HG03432 (cell line): Measurements from ENCODE around the gene NPLOC4.
"Not testable (repeated sequence)": the region's sequence is repeated elsewhere in the genome, so short reads cannot be mapped to it uniquely, and the experiment has no call there.

ENCODE experiments used
- ATAC-seq: cut with Tn5 transposase; IDR thresholded peaks from one replicate; pipeline ENCODE4 v1.9.1; 2021; ENCODE audit warnings: mild to moderate bottlenecking, moderate library complexity; ENCODE audit not compliant: unreplicated experiment

Gene NPLOC4

DNA sequence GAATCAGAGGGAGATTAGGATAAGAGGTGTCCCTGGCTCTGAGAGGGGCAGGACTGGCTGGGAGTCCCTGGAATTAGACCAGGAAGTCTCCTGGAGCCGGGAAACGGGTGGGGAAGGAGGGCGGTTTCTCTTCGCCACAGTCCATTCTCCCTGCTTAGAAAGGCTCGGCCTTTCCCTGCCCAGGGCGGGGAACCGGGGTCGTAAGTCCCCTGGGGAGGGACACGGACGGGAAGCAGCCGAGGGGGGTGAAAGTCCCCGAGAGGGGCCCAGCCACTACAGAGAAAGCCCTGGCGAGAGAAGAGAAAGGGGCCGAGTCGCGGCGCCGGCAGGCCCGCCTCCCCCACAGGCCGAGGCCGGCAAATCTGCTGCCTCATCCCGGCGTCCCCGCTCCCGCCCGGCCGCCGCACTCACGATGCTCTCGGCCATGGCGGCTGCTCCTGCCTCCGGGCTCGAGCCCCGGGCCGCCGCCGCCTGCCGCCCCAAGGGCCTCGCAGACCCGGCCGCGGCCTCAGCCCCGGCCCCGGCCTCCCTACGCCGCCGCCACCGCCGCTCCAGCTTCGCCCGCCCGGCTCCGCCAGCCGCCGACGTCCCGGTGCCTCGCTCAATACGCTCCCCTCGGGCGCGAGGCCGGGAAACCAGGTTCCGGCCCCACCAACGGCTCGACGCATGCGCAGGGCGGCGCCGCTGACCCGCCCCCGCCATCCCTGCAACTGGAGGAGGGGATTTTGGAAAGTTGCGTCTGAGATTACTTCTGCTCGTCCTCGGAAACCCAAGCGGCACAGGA lies at the start of gene NPLOC4, which contains the start of gene TSPAN10:
TSS of gene NPLOC4 (minus strand) at position 608 of the 784 bp plus-strand sequence. CDS start at position 426, 182 bp downstream.
TSS of gene TSPAN10 (plus strand) at position 692 of the 784 bp plus-strand sequence. CDS start 5,217 bp downstream, outside the sequence.
- ATAC-seq: peak; percentile 92

DNA sequence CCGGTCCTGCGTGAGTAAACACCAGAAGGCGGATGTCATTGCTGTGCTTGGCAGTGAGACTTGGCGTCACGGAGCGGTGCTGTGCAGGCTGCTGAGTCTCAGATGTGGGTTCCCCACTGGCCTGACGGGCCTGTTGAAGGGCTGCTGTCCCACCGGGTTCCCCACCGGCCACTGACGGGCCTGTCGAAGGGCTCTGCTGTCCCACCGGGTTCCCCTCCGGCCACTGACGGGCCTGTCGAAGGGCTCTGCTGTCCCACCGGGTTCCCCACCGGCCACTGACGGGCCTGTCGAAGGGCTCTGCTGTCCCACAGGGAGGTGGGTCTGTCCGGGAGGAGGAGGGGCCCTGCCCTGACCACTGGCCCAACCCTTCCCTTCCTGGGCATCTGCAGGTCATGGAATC lies 49.7 kb upstream of the NPLOC4 start:
- ATAC-seq: no peak

DNA sequence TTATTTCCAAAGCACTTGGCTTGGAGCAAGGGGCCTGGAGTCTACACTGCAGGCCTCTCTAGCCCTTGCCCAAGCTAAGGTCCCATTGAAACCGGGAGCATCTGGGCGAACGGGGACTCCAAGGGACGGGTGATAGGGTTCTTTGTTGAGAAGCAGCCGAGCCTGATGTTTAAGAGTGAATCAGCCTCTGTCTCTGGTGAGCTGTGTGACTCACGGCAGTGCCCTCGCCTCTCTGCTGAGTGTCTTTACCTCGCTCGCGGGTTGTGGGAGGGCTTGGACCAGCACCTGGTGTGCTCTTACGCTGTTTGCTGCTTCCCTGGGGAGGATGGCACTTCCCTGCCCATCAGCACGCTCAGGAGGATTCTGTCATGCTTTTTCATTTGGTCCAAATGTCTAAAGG lies 48.2 kb upstream of the NPLOC4 start:
- ATAC-seq: no peak

DNA sequence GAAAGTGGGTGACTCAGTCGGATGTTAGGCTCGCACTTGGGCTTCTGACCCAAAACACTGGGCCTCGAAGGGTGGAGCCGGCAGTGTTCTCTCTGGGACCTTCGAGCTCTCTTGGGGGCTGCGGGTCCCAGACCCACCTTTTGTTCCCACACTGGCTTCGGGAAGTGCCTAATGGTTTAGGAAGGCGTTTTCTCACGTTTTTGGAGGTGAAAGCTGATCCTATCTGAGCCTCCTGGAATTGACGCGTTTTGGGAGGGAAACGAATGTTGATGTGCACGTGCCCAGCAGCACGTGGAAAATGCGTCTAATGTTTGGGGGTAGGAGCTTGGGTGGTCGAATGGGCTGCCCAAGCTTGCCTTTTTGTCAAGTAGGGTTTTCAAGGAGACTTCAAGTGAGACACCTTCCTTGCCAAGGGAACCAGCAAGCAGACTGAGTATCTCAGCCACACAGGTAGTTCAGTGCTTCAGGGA lies 47.6 kb upstream of the NPLOC4 start:
- no peak for ATAC-seq

DNA sequence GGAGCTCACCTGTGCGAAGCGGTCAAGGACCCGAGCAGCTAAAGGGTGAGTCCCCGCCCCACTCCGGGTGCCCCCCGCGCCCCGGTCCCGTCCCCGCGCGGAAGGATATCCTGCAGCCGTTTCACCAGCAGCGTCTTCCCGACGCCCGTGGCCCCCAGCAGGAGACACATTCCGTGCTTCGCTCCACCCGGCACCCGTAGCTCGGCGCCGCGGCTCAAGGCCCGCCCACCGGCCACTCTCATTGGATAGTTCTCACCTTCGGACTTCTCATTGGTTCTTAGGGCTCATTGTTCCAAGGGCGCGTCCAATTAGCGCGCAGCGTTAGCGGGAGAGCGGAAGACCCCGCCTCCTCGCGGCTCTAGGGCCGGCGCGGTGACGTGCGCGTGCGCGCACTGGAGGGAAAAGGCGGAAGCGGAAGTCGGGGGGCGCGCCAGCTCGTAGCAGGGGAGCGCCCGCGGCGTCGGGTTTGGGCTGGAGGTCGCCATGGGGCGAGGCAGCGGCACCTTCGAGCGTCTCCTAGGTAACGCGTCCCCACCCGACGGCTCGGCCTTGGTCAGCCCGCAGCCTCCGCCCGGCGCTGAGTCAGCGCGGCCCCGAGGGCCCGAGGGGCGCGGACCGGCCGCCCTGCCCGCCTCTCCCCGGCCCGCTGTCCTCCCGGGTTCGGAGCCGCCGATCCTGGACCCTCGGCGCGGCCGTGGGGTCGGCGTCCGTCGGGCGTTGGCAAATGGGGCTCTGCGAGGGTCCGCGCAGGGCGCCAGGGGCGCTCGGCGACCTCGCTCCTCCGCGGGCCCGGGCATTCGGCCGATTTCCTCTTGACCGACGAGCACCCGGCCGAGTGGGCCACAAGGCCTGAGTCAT lies 46.9 kb upstream of the NPLOC4 start, which contains the start of the genes ARL16 and HGS:
TSS of gene ARL16 (minus strand) at position 214 of the 858 bp plus-strand sequence. CDS start at position 170, 44 bp downstream.
TSS of gene HGS (plus strand) at position 428 of the 858 bp plus-strand sequence. CDS start at position 484, 56 bp downstream.
- ATAC-seq: peak; percentile 89

- peak; percentile 18 for ATAC-seq
Observed at GRCh38 chr17:81683208-81683583, 46.3 kb upstream of the NPLOC4 start.

GRCh38 chr17:81682565-81683207 lies 45.8 kb upstream of the NPLOC4 start:
- no peak for ATAC-seq

- no peak for ATAC-seq
Observed at GRCh38 chr17:81681672-81682071, 44.8 kb upstream of the NPLOC4 start.

DNA sequence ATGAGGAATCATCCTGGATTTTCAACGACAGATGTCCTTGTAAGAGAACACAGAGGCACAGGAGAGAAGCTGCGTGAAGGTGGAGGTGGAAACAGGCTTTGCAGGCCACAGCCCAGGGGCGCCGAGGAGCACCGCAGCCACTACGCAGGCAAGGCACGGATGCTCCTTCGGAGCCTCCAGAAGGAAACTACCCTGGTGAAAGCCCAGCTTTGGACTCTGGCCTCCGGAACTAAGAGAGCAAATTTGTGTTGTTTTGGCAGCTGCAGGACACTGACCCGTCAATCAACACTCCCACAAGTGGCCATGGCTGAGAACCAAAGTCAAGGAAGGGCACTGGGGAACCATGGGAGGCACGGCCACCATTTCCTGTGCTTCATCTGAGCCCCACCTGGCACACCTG lies 43.2 kb upstream of the NPLOC4 start:
- ATAC-seq: no peak

DNA sequence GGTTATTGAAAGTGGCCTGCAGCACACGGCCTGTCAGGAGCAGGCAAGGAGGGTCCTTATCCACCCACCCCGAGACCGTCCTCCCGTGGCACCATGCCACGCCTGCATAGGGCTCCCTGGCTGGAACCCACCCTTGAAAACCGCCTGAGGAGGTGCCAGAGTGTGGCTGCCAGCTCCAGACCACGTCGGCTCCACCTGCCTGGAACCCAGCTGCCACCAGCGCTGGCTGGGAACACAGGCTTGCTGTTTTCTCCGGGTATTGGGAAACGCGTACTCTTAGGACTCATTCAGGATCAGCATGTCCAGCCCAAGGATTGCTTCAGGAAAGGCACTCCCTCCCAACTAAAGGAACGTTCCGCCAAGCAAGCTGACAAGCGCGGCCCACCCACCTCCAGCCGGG lies 40.0 kb upstream of the NPLOC4 start:
- ATAC-seq: no peak

- not testable (repeated sequence) for ATAC-seq
Observed at GRCh38 chr17:81675515-81676221, 38.8 kb upstream of the NPLOC4 start.

DNA sequence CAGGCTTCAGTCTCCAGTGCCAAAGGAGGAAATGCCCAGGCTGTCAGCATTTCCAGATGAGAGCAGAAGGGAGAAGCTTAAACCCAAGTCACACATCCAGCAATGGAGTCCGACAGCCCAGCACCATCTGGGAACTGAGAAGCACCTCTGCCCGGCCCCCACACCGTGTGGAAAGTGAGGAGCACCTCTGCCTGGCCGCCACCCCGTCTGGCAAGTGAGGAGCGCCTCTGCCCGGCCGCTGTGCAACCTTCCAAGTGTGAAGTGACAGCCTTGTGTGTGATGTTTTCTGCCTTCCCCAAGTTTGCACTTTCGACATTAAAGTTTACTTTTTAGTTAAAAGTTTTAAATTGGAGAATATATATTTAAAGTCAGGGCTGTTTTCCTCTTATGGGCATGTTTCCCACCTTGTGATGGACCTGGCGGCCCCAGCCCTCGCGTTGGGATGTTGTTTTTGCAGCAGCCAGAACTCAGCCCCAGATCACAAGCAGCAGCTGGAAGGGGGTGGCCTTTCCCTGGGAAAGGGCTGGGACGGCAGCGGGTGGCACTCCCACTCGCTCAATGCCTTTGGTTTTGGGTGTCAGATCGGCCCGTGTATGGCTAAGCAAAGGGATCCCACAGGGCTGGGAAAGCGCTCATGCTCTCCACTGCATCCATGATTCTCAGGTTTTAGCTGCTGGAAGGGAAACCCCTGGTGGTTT lies 36.8 kb upstream of the NPLOC4 start:
- no peak for ATAC-seq

DNA sequence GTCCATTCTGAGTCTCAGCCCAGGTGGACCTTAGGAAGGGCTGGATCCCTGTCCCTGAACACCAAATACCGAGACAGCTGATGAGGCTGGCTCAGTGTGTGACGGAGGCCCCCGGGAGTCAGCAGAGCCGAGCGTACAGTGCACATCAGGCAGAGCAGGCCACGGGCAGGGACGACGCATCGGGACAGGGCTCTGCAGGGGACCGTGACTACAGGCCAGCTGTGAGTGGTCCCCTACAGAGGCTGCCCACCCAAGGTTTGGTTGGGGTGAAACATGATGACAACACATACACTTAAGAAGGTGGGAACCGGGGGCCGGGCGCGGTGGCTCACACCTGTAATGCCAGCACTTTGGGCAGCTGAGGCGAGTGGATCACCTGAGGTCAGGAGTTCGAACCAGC lies 36.0 kb upstream of the NPLOC4 start:
- ATAC-seq: no peak

DNA sequence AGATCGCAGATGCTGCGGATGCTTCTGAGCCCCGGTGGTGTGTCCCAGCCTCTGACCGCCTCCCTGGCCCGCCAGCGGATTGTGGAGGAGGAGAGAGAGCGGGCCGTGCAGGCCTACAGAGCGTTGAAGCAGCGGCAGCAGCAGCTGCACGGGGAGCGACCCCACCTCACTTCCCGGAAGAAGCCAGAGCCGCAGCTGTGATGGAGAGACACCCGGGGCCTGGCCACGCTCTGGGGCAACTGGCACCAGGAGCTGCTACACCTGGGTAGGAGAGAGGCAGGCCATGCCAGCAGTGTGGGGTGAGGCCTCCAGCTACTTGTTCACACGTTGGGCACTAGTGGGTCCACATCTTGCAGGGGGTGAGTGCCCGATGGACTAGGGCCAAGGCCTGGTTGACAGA lies 35.6 kb upstream of the NPLOC4 start:
- ATAC-seq: no peak

GRCh38 chr17:81667754-81668153 lies 30.8 kb upstream of the NPLOC4 start:
- no peak for ATAC-seq

DNA sequence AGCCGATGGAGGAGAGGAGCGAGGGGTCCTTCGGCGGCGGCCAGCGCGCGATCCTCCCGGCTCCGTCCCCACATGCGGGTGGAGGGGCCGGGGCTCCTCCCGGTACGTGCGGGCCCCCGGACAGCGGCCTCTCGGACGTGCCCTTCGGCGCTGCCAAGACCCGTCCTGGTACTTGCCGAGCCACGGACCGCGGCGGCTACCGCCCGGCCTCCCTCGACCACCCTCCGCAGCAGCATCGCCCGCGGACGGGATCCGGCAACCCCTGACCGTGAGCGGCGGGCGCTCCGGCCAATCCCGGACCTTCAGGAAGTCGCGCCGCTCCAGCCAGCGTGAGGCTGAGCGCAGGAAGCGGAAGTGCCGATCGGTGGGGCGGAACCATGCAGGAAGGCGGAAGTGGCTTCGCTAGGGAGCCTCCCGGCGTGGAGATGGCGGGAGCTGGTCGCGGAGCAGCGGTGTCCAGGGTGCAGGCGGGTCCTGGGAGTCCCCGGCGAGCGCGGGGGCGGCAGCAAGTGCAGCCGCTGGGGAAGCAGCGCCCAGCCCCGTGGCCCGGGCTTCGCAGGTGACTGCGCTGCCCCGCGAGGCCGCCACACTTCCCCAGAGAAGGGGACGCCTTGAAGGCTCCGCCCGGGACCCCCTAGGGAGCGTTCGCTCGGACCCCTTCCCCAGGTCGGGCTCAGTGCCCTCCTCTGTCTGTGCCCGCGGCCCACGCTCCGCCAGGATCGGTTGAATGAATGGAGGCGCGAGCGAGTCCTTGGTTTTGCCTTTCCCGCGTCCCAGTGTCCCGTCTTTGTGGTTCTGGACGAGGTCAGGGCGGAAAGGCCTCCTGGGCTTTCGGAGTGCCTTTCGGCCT lies 29.7 kb upstream of the NPLOC4 start, which contains the start of the genes CCDC137 and OXLD1:
TSS of gene CCDC137 (plus strand) at position 396 of the 850 bp plus-strand sequence. CDS start at position 426, 30 bp downstream.
TSS of gene OXLD1 (minus strand) at position 264 of the 850 bp plus-strand sequence. CDS start at position 236, 28 bp downstream.
- ATAC-seq: peak; percentile 89

DNA sequence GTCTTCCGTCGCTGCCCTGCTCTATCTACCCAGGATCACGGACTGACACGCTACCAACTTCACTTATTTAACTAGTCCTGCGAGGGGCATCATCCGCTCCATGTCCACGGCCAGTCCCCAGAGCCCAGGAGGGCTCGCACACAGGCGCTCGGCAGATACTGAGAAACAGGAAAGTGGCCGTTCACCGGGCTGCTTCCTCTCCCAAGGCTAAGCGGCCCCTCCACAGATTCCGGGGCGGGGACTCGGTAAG lies 29.1 kb upstream of the NPLOC4 start:
- ATAC-seq: no peak

DNA sequence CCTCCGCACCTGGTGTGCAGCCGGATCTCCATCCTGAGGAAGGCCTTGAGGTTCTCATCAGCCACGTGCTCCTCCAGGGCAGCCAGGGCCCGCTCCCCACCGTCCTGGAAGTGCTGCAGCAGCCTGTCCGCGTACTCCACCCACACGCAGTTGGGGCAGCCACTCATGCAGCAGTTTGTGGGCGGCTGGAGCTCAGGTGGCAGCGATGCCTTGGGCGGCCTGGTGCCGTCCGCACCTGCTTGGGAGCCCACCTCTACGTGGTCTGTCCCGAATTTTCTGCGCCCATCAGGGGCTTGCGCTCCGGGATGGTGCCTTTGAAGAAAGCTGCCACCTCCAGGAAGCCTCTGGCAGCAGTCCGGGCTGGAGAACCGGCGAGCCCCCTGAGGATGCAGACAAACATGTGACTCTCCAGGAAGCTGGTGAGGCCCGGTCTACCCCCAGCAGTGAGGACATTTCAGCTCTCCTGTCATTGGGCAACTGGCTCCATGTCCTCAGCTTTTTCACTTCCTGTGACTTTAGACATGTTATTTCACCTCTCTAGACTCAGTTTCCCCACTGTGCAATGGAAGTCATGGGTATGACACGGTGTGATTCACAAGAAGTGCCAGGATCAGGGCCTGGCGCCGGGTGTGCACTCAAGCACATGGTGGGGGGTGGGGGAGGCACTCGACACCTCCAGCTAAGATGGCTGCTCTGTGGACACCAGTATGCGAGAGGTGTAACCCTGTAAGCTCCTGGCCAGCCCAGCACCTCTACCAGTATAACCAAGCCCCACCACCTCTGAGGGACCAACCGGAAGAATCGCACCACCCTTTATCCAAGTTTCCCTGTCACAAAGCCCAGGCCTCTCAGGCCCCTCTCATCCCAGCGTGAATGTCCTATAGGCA lies 28.5 kb upstream of the NPLOC4 start:
- ATAC-seq: peak; percentile 7
